ENCODE data around the gene PEAK3. TPM values are rescaled to one million over a fixed set of nuclear protein-coding genes. Genes with fewer than 3 reads are reported as not detected.

The PEAK3 gene
- total and polyA plus RNA-seq, 9 of the 15 experiments (the other 6 are each of a cell fraction or from before 2014, with no cell fraction given), result 0.07 to 0.40 TPM; not detected in 7

- no peak for TF ChIP-seq ZNF280A (IDR thresholded peaks at IDR 0.05; ENCODE audit: low read depth, partially characterized antibody)
- no peak for TF ChIP-seq KHSRP (IDR thresholded peaks at IDR 0.05)
- no peak for TF ChIP-seq ZNF830 (CRISPR knock-in tag; IDR thresholded peaks at IDR 0.05)
- TF ChIP-seq ZNF77 (CRISPR knock-in tag; IDR thresholded peaks at IDR 0.05), result no peak
- no peak for TF ChIP-seq CHD7 (IDR thresholded peaks at IDR 0.05; ENCODE audit: low read depth, low read length)
- no peak for TF ChIP-seq BCOR (IDR thresholded peaks at IDR 0.05)
- no peak for TF ChIP-seq ATF1 (CRISPR knock-in tag; IDR thresholded peaks at IDR 0.05)
- peak; percentile 65 for TF ChIP-seq ATF1 (tag; IDR thresholded peaks at IDR 0.05)
- no peak for TF ChIP-seq CHAMP1 (IDR thresholded peaks at IDR 0.05)
- no peak for TF ChIP-seq SNRNP70 (optimal IDR thresholded peaks at IDR 0.05; ENCODE audit: low read depth, low read length)
- TF ChIP-seq ZNF507 (tag; conservative IDR thresholded peaks at IDR 0.05), result no peak
- TF ChIP-seq C11orf30 (IDR thresholded peaks at IDR 0.05; ENCODE audit: low read depth), result peak; percentile 75
- peak; percentile 31 for TF ChIP-seq HMGN3 (IDR thresholded peaks at IDR 0.05; ENCODE audit: borderline replicate concordance, extremely low read depth, insufficient read length, low read depth, low read length)
- no peak; a peak in 1 of 4 replicates for TF ChIP-seq SRF (CRISPR knock-in tag; IDR thresholded peaks at IDR 0.05)
Observed at GRCh38 chr19:2328401-2329148, 46.6 kb upstream of the PEAK3 start, which contains the start of the genes LSM7 and SPPL2B (continued).
